UCSD-AML1 (cell line): ENCODE measurements around the gene ABI1.
A peak's percentile ranks its signal among the peaks of the same experiment; 100 is the strongest.

Experiments used
- DNase-seq: peaks from one replicate; lab custom pipeline; 2025; ENCODE audit not compliant: unreplicated experiment; lab: John Stamatoyannopoulos, UW

Gene ABI1

GRCh38 chr10:26776258-26776657, 84.5 kb downstream of the ABI1 start:
- no peak for DNase-seq

DNA sequence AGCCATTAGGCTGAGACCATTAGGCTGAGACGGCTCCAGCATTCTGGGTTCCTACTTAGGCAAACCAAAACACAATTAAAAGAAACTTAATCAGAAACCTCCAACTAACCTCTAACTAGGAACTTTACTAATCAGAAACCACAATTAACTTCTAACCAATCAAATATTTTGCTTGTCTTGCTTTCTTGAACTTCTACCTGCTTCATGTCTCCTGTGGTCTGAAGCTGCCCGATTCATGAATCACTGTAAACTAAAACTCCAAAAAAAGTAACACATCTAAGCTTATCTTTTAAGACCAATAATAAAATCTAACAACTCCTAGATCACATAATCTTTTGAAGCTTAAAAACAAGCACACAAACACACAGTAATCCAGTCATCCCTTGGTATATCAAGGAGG, 87.1 kb downstream of the ABI1 start:
- no peak for DNase-seq

DNA sequence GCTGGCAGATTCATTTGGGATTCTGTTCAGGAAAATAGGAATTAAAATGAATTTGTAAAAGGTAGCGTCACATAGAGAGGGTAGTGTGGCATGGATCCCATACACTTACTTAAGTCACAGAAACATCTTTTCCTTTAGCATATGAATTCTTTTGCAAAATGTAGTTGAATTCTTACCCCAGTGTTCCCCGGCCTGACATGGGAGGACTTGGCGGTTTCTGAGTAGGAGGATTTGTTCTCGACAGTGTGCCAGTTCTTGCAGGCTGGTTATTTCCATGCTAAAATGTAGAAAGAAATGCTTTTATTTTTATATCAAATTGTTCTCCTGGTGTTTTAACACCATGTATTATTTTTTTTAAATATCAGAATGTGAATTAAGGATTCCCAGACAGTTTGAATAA, 90.7 kb downstream of the ABI1 start:
- no peak for DNase-seq

- DNase-seq: no peak
These were observed 95.2 kb downstream of the ABI1 start for GRCh38 chr10:26765549-26765948.

GRCh38 chr10:26759008-26759407, 101.8 kb downstream of the ABI1 start:
- no peak for DNase-seq

DNA sequence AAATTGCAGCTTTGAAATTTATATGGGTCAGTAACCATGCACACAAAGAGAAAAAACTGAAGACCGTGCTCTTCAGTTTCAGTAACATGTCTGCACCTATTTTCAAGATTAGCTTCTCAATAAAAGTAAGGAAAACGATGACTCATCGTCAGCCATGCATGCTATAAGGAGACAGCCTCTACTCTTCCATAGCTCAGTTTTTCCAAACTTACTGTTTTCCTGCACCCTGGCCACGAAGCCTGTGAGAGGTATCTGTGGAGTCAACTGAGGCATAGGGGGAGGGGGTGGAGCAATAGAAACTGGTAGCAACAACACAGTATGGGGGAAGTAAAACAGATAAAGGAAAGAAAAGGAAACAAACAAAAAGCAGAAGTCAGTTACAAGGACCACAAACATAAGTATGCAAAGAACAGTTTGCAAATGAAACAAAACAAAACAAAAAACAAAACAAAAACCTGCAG, 105.3 kb downstream of the ABI1 start:
- DNase-seq: peak; percentile 18

DNA sequence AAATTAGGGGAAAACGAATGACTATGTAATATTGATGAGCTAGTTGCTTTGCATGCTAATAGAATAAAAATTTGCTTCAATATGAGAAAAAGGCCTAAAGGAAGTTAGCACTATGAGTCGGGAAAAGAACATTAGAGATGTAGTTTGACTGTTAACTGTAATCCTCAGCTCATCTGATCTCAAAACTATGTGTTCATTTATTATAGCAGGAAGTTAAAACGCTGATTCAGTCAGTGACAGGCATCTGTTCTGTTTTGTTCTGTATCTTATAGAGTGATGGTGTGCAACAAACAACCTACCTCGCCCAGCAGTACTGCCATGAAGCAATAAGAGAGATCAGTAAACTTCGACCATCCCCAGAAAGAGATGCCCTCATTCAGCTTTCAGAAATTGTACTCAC, 114.7 kb downstream of the ABI1 start:
- DNase-seq: no peak

DNA sequence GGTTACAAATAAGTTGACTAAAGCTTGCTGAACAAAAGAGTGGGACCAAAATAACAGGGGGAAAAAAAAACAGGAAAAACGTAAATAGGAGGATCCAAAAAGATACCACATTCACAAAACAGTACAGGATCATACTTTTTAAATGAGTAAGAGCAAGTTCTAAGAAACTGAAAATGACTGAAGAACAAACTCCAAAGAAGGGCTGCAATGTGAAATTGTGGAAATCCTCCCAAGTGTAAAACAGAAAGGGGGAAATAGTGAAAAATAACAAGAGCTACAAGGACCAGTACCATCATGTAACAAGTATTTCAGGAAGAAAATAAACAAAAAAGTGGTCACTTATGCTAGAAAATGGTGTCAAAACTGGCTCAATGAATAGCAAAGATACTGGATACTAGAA, 116.9 kb downstream of the ABI1 start:
- no peak for DNase-seq

DNA sequence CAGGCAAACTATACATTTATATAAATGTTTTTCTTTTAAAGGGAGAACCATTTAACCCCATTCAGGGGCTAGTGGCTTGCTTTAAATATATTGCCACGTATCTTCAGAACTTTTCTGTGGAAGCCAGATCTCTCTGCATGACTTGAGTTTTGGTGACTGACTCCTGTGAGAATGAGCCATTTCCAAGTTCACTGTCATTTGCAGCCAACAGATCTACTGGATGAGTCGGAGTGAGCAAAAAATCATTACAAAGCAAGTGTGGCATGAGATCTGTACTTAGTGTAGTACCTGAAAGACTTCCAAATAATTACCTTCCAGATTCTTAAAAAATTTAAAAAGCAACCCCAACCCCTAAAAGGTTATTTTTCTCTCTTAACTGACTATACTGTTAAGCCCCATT, 117.7 kb downstream of the ABI1 start:
- DNase-seq: no peak

GRCh38 chr10:26741368-26741767, 119.4 kb downstream of the ABI1 start:
- no peak for DNase-seq

DNA sequence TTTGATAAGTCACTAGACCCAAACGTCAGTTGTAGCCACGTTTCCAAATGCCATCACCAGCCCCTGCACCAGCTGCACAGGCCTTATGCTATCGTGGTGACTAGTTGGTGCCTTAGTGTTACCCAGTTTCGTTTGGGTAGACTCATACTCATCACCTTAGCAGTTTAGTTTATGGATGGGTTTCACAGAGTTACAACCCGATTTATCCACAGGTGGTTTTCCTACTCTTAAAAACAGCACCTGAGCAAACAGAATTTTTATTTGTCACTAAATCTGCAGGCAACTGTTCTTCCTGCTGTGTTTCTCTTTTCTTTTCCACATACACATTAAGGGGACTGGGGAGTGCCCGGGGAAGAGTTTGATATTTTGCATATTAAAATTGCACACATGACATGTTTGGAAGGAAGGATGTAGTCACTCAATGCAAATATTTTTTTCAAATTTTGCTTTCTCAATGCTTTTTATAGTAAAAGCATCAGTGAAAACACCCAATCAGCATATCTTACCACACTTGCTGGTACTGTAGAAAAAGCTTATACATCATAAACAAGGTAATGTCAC, 121.6 kb downstream of the ABI1 start:
- DNase-seq: no peak

- DNase-seq: no peak
These were observed 122.4 kb downstream of the ABI1 start for GRCh38 chr10:26738301-26738911.

- DNase-seq: no peak
These were observed 123.0 kb downstream of the ABI1 start for GRCh38 chr10:26737730-26738129.

- DNase-seq: no peak
These were observed 125.3 kb downstream of the ABI1 start for GRCh38 chr10:26735435-26735834.

DNA sequence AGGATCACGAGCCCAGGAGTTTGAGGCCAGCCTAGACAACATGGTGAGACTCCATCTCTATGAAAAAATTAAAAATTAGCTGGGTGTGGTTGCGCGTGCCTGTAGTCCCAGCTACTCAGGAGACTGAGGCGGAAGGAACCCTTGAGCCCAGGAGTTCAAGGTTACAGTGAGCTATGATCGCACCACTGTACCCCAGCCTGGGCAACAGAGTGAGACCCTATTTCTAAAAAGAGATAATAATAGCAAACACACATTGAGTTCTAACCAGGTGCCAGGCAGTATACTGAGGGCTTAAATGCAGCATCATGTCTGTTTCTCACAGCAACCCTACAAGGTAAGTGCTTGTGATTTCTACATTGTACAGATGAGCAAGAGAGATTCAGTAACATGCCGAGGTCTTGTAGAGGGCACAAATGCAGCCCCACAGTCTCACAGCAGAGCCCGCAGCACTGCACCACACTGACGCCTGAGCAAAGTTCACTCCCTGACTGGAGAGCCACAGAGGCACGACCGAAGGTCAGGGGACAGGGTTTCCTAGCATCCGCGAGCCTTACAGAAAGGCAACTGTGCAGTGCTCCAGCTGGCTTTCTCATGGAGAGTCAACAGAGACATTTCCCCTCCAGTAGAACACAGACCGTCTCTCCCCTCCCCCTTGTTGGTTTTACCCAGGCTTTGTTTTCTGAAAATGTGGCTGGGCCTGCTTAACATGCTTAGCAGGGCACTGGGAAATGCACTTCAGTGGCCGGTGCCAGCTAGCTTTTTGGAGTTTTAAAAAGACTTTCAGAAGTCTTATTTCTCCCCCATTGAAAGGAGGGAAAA, 126.8 kb downstream of the ABI1 start:
- DNase-seq: no peak

- no peak for DNase-seq
These were observed 130.2 kb downstream of the ABI1 start for GRCh38 chr10:26730552-26730951.

DNA sequence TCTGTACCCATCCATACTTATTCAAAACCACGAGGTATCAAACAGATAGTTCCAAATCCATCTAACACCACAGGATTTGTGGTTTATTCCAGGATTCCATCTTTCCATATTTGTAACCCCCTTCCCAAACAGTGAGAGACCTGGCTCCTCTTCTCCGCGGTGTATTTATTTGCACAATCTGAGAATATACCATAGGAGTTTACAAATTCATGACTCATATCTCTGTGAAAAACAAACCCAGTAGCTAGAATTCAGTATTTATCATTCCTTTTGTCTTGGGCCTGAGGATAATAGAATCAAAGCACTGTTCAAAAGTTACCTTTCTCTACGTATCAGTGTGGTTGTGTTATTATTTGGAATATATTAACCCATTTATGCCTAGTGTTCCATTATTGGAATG, 131.4 kb downstream of the ABI1 start:
- no peak for DNase-seq

DNA sequence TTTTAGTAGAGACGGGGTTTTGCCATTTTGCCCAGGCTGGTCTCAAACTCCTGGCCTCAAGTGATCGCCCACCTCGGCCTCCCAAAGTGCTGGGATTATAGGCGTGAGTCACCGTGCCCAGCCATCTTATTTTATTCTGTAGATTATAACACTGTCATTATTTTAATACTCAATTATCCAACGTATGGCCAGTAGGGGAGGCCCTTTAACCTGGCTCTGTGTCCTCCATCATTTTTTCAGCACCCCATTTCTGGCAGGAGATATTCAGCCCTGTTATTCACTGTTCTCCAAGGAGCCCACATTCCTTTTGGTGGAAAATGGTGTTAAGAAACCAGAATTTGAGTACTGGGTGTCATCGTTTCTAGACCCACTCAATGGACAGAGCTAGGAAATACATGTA, 131.8 kb downstream of the ABI1 start:
- DNase-seq: no peak

GRCh38 chr10:26727005-26727404, 133.8 kb downstream of the ABI1 start:
- DNase-seq: no peak

GRCh38 chr10:26725837-26726727, 134.7 kb downstream of the ABI1 start:
- DNase-seq: peak; percentile 34

DNA sequence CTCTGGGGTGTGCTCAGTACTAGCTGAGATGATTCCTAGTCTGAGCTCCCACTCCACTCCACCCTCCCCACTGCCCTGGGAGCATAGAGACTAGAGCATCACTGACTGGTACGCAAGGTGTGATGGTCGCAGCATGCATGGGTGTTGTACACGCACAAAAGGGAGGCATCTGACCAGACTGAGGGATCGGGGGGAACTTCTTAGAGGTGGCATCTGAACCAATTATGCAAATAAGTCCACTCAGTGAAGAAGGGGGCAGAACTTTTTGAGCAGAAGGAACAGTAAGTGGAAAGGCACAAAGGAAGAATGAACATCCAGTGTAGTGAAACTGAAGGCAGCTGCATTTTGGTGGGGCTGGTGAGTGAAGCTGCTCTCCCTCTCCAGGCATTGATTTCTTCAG, 137.7 kb downstream of the ABI1 start:
- DNase-seq: no peak
